Neural progenitor cell (in vitro differentiated cells): ENCODE results near the gene PTCH1. TPM values are rescaled to one million over a fixed set of nuclear protein-coding genes. Genes with fewer than 3 reads are reported as not detected.

Experiments used
- DNase-seq: peaks from one replicate; pipeline ENCODE4 v3.0.0-alpha.2; 2016; ENCODE audit warnings: low spot score
- H2AFZ ChIP-seq: fragments of 200-600 bp; sonication (generic); replicated peaks from 2 replicates; pipeline ENCODE4 v1.6.1; 2016; ENCODE audit warnings: antibody characterized with exemption
- H3F3A ChIP-seq: fragments of 200-600 bp; sonication (generic); 2 replicates; pipeline ENCODE4 v1.6.1; 2016; ENCODE audit warnings: antibody characterized with exemption, low read depth
- H3K27ac ChIP-seq: fragments of 200-600 bp; sonication (generic); 2 replicates; pipeline ENCODE4 v1.5.1; 2016; ENCODE audit warnings: mild to moderate bottlenecking
- H3K27me3 ChIP-seq: fragments of 200-600 bp; sonication (generic); 2 replicates; pipeline ENCODE4 v1.6.1; 2016; ENCODE audit warnings: mild to moderate bottlenecking, moderate library complexity
- H3K36me3 ChIP-seq: fragments of 200-600 bp; sonication (generic); 2 replicates; pipeline ENCODE4 v1.5.1; 2016
- H3K4me1 ChIP-seq: fragments of 200-600 bp; sonication (generic); 2 replicates; pipeline ENCODE4 v1.6.1; 2016; ENCODE audit warnings: mixed run types
- H3K4me2 ChIP-seq: fragments of 200-600 bp; sonication (generic); 2 replicates; pipeline ENCODE4 v1.6.1; 2016
- H3K4me3 ChIP-seq: fragments of 200-600 bp; sonication (generic); 2 replicates; pipeline ENCODE4 v1.5.1; 2016
- H3K79me2 ChIP-seq: fragments of 200-600 bp; sonication (generic); 2 replicates; pipeline ENCODE4 v1.6.1; 2016; ENCODE audit warnings: low read depth
- H3K9ac ChIP-seq: fragments of 200-600 bp; sonication (generic); 2 replicates; pipeline ENCODE4 v1.6.1; 2016
- H3K9me3 ChIP-seq: fragments of 200-600 bp; sonication (generic); 2 replicates; pipeline ENCODE4 v1.5.1; 2016; ENCODE audit warnings: low read depth
- H4K20me1 ChIP-seq: fragments of 200-600 bp; sonication (generic); 2 replicates; pipeline ENCODE4 v1.6.1; 2016; ENCODE audit warnings: low read depth
- H3K27ac Mint-ChIP-seq: 3 replicates; pipeline ENCODE4 v1.8.0; 2021; ENCODE audit warnings: mixed read lengths
- H3K27me3 Mint-ChIP-seq: 2 replicates; pipeline ENCODE4 v1.8.0; 2022; ENCODE audit warnings: low read depth, mild to moderate bottlenecking, inconsistent platforms, moderate library complexity, mixed read lengths; ENCODE audit not compliant: insufficient read depth
- H3K36me3 Mint-ChIP-seq: 3 replicates; pipeline ENCODE4 v1.8.0; 2021; ENCODE audit warnings: mixed read lengths
- H3K4me1 Mint-ChIP-seq: 3 replicates; pipeline ENCODE4 v1.8.0; 2021; ENCODE audit warnings: mixed read lengths
- H3K4me3 Mint-ChIP-seq: 3 replicates; pipeline ENCODE4 v1.8.0; 2021; ENCODE audit warnings: mild to moderate bottlenecking, moderate library complexity, mixed read lengths
- H3K9me3 Mint-ChIP-seq: 3 replicates; pipeline ENCODE4 v1.8.0; 2020; ENCODE audit warnings: mixed read lengths
- EZH2 ChIP-seq: fragments of 200-600 bp; sonication (generic); IDR thresholded peaks from 2 replicates; pipeline ENCODE4 v1.6.1; 2017; ENCODE audit warnings: antibody characterized with exemption, mild to moderate bottlenecking, moderate library complexity
- EZH2phosphoT487 ChIP-seq: fragments of 200-600 bp; sonication (generic); IDR thresholded peaks from 2 replicates; pipeline ENCODE4 v1.6.1; 2017; ENCODE audit warnings: antibody characterized with exemption
- total RNA-seq: library from RNA; depleted of rRNA; stranded (reverse); fragments of >200 nt; gene quantifications from 2 replicates; pipeline ENCODE4 v1.2.3, GENCODE V29; 2015; ENCODE audit warnings: low replicate concordance
- TF ChIP-seq, protein P1 (sequence below): fragments of 200-600 bp; sonication (generic); IDR thresholded peaks from 2 replicates; pipeline ENCODE4 v1.5.1; 2017; ENCODE audit warnings: antibody characterized with exemption, mild to moderate bottlenecking

Gene PTCH1
- total RNA-seq, 1 donor from 2014 or later = 23.0 TPM

DNA sequence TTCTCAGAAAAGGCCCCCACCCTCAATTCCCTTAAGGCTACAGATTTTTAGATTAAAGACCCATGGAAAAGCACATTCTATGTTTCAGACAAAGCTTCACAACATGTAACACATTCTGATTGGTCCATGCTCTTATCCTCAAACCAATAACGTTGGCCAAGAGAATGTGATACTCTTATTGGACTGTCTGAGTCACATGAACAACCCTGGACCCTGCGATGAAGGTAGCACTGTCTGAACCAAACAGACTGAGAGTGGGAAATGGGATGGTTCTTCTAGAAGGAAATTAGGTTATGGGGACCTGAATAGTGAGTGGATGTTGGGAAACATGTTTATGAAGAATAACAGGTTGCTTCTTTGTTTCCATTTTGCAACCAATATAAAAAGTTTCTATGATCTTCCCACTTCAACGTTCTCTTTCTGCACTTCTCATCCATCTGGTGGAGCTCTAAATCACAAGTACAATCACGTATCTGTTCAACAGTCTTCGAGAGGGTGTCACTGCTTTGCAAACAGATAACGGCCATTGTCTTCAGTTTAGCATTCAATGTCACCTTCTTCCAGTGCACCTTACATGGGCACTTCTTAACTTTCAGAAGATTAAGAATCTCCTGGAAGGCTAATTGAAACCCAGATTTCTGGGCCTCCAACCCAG lies 81.6 kb downstream of the PTCH1 start:
- Histone ChIP-seq H2AFZ (no peak overlapping the region), H3K27me3 (no peaks in the 10 kb centered on the region), H3K79me2 (no peaks in the 10 kb centered on the region), H3K4me2 (no peak overlapping the region), H3F3A (no peaks in the 10 kb centered on the region), H3K4me1 (peaks cover 6% of the 10 kb centered on the region), H4K20me1 (no peaks in the 10 kb centered on the region), H3K36me3 (no peaks in the 10 kb centered on the region), H3K9ac (no peak overlapping the region), H3K4me3 (no peak overlapping the region), H3K27ac (no peak overlapping the region), H3K9me3 (no peaks in the 10 kb centered on the region)
- H3K27ac Mint-ChIP-seq = no peak overlapping the region
- peaks cover 12% of the 10 kb centered on the region for H3K9me3 Mint-ChIP-seq
- no peak overlapping the region for H3K4me3 Mint-ChIP-seq
- peaks cover 7% of the 10 kb centered on the region for H3K27me3 Mint-ChIP-seq
- peaks cover 6% of the 10 kb centered on the region for H3K36me3 Mint-ChIP-seq
- TF ChIP-seq EZH2phosphoT487 = no peak
- TF ChIP-seq, protein P1, sequence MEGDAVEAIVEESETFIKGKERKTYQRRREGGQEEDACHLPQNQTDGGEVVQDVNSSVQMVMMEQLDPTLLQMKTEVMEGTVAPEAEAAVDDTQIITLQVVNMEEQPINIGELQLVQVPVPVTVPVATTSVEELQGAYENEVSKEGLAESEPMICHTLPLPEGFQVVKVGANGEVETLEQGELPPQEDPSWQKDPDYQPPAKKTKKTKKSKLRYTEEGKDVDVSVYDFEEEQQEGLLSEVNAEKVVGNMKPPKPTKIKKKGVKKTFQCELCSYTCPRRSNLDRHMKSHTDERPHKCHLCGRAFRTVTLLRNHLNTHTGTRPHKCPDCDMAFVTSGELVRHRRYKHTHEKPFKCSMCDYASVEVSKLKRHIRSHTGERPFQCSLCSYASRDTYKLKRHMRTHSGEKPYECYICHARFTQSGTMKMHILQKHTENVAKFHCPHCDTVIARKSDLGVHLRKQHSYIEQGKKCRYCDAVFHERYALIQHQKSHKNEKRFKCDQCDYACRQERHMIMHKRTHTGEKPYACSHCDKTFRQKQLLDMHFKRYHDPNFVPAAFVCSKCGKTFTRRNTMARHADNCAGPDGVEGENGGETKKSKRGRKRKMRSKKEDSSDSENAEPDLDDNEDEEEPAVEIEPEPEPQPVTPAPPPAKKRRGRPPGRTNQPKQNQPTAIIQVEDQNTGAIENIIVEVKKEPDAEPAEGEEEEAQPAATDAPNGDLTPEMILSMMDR = no peak
- TF ChIP-seq EZH2 = no peak
- DNase-seq = no peak
- H3K4me1 Mint-ChIP-seq = peaks cover 6% of the 10 kb centered on the region

DNA sequence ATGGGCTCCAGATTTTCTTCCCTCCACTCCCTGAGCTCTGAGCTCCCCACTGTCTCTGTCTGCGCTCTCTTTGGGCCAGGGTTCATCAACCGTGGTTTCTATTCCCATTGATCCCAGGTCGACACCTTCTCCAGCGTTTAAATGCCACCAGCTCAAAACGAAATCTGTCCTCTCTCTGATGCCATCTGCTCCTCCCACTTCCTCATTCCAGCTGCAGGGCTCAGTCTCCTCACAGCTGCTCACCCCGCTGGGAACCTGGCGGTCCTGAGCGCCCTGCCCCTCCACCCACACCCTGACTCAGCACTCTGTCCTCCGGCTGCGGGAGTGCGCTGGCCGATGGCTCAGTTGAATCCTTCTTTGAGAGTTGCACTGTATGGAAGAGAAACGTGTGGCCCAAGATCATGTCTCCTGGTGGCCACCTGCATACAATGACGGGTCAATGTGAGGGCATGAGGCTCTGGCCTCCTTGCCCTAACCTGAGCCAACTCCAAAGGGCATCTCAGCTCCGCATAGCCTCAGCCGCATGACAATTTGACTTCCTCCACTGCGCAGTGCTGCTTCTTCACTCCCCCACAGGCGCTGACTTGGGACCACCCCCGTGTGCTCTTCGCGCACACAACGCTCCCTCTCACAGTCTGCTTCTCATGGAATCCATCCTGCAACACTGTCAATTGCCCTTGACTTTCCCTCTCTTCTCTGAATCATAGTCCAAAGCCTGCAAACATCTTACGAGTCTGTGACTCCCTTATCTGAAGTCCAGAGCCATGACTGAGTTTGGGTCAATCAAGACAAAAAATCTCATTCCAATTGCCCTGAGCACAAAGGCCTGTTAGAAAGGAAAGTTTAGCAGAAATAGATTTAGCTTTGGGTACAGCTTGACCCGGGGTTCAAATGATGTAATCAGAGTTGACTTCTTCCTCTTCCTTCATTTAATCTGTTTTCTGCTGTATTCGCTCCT lies 82.4 kb downstream of the PTCH1 start:
- Histone ChIP-seq H2AFZ (peak overlapping the region; percentile 58), H4K20me1 (no peaks in the 10 kb centered on the region), H3F3A (no peaks in the 10 kb centered on the region), H3K36me3 (no peaks in the 10 kb centered on the region), H3K4me1 (peaks cover 6% of the 10 kb centered on the region), H3K4me2 (peak overlapping the region; percentile 37), H3K79me2 (no peaks in the 10 kb centered on the region), H3K27ac (no peak overlapping the region), H3K9me3 (no peaks in the 10 kb centered on the region), H3K4me3 (no peak overlapping the region), H3K9ac (no peak overlapping the region), H3K27me3 (no peaks in the 10 kb centered on the region)
- peaks cover 11% of the 10 kb centered on the region for H3K27me3 Mint-ChIP-seq
- peak overlapping the region; percentile 14 for H3K27ac Mint-ChIP-seq
- TF ChIP-seq EZH2phosphoT487 (no peak), EZH2 (no peak)
- TF ChIP-seq, protein P1 = no peak
- peaks cover 9% of the 10 kb centered on the region for H3K36me3 Mint-ChIP-seq
- DNase-seq = peak; percentile 31
- H3K9me3 Mint-ChIP-seq = peaks cover 20% of the 10 kb centered on the region
- peaks cover 6% of the 10 kb centered on the region for H3K4me1 Mint-ChIP-seq
- no peak overlapping the region for H3K4me3 Mint-ChIP-seq

DNA sequence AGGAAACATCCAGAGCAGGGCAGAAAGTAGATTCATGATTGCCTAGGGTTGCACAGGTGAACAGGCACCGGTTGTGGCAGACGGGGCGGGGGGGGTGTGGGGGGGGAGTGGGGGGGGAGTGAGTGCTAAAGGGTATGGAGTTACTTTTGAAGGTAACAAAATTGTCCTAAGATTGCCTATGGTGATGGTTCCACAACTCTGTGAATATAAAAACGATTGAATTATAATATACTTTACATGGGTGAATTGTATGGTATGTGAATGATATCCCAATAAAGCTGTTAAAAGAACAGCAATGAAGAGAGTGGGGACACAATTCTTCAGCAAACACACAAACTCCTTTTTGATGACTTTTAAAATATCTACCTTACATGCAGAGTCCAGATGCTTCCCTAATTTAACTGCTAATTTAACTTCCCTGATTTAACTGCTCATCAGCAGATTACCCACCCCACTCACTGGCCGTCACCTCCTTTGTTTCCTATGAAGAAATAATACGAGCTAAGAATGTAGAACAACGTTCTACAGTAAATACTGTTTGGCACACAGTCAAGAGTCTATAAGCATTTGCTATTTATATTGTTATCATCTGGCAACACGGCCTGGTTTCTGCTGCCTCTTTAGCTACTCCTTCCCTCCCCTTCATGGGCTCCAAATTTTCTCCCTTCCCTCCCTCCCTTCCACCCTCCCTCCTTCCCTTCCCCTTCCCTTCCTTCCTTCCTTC lies 83.5 kb downstream of the PTCH1 start:
- Histone ChIP-seq H3K9ac (no peak overlapping the region), H3K79me2 (no peaks in the 10 kb centered on the region), H3K9me3 (no peaks in the 10 kb centered on the region), H3F3A (no peaks in the 10 kb centered on the region), H2AFZ (no peak overlapping the region), H3K4me1 (peaks cover 6% of the 10 kb centered on the region), H3K36me3 (no peaks in the 10 kb centered on the region), H3K27ac (no peak overlapping the region), H3K4me3 (no peak overlapping the region), H3K27me3 (no peaks in the 10 kb centered on the region), H4K20me1 (no peaks in the 10 kb centered on the region), H3K4me2 (no peak overlapping the region)
- H3K4me3 Mint-ChIP-seq = no peak overlapping the region
- peaks cover 22% of the 10 kb centered on the region for H3K9me3 Mint-ChIP-seq
- H3K27me3 Mint-ChIP-seq = peaks cover 16% of the 10 kb centered on the region
- H3K36me3 Mint-ChIP-seq = peaks cover 9% of the 10 kb centered on the region
- no peak for DNase-seq
- H3K4me1 Mint-ChIP-seq = peaks cover 6% of the 10 kb centered on the region
- TF ChIP-seq EZH2phosphoT487 (no peak), EZH2 (no peak)
- TF ChIP-seq, protein P1 = no peak
- no peak overlapping the region for H3K27ac Mint-ChIP-seq
